GM21447 (cell line): ENCODE data around the gene GPSM1.
"Not testable (repeated sequence)": the region's sequence is repeated elsewhere in the genome, so short reads cannot be mapped to it uniquely, and the experiment has no call there.

Source experiments
- ATAC-seq: cut with Tn5 transposase; IDR thresholded peaks from one replicate; pipeline ENCODE4 v1.9.1; 2021; ENCODE audit not compliant: unreplicated experiment

GPSM1 gene

DNA sequence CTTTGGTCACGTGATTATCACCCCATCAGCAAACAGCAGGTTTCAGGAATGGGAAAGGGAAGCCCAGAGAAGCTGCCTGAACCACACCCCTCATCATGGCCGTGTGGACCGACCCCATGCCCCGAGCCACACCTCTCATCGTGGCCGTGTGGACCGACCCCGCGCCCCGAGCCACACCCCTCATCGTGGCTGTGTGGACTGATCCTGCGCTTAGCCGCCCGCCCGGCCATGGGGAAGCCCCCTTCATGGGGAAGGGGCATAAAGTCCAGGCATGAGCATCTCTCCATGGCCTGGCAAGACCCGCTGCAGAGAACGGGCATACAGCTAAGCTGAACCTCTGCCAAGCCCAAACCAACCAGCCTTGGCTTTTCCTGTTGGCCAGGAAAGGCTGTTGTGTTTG lies 66.2 kb downstream of the GPSM1 start:
- no peak for ATAC-seq

DNA sequence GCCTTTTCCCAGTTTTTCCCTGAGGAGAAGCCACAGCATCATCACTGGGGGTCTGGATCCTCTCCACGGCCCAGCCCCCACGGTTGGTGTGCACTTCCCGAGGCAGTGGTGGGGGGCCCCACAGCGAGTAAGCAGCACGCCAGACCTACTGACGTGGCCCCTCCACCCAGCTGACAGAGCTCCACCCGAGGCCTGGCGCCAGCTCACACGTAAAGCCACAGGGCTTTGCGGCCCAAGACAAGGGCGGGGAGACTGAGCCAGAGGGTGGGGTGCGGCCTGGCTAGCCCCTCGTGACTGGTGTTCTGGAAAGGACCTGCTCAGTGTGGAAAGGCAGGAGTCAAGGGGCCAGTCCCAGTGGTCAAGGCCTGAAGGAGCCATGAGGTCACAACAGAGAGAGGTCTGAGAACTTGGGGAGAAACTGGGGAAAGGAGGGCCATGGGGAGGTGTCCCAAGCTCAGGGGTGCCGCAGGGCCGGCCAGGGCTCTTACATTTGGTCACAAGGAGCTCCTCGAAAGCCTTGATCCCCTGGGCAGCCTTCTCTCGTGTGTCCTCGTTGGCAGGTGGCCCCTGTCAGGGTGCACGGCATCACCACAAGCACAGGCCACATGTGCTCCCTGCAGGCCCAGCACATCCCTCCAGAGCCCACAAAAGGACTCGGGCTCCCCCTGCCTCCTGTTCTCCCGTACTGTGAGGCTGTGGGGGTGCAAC lies 67.1 kb downstream of the GPSM1 start:
- ATAC-seq: no peak

DNA sequence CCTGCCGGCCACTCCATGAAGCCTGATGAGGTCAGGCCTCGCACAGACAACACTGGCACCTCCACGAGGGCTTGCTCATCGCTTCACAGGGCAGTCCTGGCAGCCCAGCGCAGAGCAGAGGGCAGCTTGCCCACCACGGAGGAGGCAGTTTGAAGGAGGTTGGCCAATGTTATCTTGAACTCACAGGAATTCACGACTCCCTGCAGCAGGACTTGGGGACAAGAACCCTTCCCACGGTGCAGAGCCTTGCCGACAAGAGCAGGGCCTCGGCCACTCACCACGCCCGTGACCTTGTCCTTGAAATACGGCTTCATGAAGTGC lies 67.6 kb downstream of the GPSM1 start:
- no peak for ATAC-seq

DNA sequence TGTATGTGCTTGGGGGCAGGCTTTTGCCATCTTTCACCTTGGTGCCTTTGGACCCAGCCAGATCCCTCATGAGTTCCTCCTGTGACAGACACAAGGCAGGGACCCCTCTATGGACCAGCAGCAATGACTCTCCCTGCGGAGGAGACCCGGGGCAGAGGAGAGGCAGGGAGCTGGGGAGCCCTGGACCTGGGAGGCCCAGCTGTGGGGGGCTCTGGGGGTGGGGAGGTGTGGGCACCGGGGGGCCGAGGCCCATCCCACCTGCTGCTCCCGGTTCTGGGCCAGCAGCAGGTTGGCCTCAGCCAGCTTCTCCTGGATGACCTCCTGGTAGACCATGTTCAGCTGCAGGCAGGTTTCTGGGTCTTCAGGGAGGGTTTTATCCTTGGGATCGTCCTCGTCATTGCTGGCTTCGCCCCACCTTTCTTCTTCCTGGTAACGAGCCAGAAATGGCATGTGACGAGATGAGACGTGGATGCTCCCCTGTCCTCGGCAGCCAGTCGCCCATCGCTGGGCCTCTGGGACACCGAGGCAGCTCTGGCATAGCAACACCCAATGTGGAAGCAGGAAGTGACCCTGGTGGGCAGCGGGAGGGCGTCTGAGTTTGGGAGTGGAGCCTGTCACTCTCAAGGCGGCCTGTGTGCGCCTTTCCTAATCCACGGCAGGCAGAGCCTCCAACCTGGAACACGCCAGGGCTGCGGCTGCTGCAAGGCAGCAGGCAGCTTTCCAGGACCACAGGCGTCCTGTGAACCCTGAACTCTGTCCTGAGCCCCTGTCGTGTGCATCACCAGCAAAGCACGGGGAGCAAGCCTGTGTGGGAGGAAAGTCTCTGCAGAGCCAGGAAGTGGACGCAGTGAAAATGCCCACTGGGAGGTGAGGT lies 68.2 kb downstream of the GPSM1 start:
- ATAC-seq: no peak

DNA sequence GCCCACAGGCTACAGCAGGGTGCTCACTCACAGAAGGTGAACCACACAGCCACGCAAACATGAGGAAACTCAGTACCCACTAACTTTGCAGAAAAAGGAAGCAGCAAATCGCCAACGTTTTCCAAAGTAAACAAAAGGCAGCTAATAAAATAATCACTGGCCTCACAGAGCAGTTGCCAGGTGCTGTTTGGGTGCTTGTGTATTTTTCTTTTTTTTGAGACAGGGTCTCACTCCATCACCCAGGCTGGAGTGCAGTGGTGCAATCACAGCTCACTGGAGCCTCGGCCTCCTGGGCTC lies 68.8 kb downstream of the GPSM1 start:
- ATAC-seq: no peak

DNA sequence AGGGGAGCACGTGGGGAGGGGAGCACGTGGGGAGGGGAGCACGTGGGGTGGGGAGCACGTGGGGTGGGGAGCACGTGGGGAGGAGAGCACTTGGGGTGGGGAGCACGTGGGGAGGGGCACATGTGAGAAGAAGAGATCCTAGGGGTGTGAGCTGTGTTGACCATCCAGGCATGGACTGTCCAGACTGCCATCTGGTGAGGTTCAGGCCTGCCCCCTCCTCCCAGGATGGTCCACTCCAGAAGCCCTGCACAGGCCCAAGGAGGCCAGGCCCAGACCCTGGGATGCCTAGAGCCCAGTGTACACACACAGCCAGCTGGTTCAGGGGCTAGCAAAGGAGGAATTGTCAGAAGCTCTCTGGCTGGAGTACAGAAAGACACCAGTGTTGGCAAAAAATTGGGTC lies 70.3 kb downstream of the GPSM1 start:
- ATAC-seq: no peak

DNA sequence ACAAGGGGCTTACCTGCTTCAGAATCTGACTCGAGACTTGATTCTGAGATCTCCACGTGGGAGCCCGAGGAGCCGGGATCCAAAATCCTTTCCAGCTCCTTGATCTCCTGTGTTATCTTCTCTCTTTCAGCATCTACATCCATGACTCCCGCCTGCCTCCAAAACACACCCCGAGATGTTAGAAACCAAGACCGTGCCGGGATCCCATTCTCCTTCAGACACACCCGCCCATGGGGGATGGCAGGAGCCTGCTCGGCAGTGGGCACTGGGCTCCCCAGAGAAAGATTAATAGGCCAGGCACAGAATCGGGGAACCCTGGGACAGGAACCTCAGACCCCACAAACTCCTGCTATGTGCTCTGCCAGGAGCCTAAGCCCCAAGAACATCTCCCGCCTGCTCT lies 70.9 kb downstream of the GPSM1 start:
- ATAC-seq: no peak

DNA sequence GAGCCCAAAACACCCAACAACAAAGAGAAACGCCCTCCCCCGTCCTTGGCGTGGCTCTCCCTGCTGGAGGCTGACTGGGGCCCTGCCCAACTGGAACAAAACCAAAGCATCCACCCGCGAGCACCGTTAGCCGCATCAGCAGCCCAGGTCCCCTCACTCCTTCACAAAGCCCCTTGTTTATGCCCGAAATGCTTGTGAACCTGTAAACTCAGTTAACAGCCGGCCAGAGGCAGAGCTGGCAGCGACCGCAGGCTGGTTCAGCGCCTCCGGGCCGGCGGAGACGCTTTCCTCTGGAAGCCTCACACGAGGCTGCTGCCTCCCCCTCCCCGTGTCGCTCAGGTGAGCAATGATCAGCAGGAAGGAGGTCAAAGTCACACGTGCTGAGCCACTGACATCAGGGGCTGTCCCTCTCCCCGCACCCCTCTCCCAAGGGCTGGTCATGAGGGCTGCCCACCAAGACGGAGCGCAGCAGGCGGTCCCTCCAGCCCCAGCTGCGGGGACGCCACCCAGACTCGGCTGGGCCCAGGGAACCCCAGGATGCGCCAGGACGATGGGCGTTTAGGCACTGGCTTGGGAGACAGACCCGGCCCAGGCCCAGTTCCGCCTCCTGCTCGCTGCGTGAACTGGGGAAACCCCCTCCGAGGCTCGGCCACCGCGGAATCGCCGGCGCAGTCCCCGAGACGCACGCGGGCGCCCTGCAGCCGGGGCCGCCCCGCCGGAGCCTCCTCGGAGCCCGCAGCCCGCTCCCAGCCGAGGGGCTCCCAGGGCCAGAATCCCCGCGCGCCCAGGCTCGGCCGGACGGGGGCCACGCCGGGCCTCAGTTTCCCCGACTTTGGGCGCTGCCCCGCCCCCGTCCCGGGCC lies 72.1 kb downstream of the GPSM1 start:
- peak; percentile 27 for ATAC-seq

DNA sequence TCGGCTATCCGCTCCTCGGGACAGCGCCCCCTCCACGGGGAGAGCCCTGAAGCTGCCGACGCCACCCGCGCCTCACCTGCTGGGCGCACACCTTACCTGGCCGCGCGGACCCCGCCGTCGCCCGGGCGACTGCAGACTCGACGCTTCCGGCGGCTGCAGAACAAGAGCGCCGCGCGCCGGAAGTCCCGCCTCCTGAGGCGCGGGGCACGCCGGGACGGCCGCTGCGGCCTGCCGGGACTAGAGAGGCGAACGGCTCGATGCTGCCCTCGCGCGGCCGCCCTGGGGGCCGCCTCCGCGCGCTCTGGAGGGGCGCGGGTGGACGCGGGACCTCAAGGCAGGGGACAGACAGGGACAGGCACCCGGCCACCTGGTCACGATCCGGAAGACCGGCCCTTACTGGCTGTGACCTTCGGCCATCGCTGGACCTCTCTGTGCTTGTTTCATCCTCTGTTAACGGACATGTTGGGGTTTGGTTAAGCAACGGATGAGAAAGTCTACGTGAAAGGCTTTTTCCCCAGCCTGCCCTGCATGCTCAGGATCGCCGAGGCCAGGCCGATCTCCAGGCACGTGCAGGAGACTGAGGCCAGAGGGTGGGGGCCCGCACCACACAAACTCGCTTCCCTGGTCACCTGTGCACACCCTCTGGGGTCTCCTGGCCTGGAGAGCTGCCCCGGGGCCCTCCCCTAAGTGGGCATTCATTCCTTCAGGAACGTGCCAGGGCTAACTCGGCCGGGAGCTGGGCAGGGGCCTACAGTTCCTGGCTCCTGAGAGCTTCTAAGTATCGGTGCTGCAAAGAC lies 72.9 kb downstream of the GPSM1 start, which contains the start of gene SNAPC4:
SNAPC4 (minus strand) TSS at position 133 of the 797 bp plus-strand sequence. CDS start 1,742 bp downstream, outside the sequence.
- peak; percentile 57 for ATAC-seq

DNA sequence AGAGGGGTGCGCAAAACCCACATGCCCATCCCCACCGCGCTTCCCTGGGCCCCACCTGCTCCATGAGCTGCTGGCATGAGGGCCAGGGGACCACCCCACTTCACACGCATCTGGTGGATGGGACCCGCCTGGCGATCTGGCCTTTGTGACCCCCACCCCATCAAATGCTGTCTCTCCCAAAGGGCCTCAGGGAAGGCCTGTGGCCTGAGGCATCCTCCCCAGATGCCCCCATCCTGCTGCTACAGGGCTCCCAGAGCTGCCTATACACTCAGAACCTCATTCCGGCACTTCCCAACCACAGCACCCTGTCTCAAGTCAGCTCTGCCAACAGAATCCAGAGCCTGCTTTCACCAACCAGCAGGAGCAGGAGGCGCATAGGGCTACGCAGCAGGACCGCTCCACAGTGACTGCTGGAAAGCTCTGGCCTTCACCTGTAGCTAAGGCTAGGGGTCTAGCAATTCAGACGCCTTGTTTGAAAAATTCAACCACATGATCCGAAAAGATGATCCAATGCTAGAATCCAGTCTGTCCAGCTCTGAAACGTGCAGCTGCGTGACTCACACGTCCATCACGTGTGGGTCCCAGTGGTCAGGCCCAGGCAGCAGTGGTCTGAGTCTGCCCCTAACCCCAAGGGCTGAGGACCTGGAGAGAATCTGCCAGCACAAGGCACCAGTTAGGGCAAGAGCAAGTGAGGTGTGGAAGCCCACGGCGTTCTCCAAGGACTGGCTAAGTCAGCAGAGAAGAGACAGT lies 74.0 kb downstream of the GPSM1 start:
- ATAC-seq: no peak

DNA sequence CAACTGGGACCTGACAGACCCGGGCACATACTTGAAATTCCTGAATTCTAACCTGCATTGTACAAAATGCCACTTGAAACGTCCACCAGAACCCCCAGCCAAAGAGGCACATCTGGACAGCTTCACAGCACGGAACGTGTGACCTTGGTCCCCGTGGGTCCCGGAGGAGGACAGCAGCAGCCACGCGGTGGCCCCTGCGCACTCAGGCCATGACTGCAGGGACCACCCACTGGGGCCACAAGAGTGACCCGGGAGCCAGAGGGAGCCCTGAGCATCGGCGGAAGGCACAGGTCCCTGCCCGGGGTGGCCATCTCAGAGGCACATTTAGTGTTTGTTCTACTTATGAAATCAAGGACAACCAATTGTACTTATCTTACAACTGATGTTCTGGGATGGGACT lies 74.7 kb downstream of the GPSM1 start:
- no peak for ATAC-seq

DNA sequence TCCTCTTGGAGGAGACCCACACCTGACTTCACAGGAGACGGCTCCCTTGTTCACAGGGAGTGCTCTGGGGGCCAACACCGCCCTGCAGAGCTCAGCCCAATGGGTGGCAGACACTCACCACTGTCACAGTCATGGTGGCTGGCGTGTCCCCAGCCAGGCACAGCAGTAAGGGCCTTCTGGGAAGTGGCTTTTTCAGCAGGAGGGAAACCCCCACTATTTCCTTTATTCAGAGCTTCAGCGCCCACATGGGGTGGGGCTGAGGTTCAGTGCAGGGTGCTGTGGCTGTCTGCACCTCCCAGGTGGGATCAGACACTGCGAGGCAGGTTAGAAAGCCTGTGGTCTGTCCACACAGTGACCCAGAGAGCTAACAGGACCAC lies 76.2 kb downstream of the GPSM1 start:
- ATAC-seq: no peak

DNA sequence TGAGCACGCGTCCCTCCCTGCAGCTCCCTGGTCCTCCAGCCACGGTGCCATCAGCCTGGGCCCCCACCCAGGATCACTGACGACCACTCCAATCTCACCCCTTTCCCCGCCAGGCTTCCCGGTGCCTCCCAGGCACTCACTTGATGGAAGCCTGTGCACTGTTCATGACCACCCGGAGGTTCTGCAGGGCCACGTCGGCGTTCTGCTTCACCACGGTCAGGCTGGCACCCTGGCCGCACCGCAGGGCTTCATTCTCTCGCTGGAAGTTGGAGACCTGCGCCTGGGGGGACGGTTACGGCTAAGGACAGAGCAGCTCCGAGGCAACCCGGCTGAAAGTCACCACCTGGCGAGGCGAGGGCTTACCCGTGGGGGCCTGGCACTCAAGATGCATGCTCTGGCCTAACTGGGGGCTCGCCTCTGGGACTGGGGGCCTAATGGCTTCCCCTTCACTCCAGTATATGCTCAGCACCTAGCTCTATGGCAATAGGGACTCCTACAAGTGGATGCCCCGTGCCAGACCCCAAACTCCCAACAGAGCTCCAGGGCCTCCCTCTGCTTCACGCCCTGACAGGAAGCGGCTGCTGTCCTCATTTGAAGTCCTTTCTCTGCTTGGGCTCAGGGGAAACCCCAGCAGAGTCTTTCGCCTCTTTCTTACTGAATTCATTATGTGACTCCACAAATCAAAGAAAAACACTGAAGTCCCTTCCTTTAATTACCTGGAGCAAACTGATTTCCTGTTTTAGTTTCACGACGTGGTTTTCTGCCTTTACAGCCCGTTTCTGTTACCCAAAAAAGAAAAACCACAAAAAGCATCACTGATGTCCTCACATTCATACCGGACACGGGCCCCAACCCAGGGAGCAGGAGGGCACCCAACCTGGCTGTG lies 76.8 kb downstream of the GPSM1 start:
- ATAC-seq: no peak

DNA sequence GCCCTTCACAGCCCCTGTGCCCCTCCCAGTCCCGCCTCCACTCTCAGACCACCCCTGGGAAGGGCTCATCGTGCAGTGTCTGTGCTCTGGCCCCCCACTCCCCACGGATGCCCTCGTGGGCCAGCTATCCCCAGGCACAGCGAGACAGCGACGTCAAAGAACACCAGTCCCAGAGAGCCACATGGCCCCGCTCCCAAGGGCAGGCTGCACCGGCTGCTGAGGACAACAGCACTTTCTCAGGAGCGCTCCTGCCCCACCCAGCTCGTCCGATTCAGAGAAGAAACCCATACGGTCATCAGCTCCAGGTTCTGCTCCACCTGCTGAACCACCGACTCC lies 77.4 kb downstream of the GPSM1 start:
- ATAC-seq: no peak

DNA sequence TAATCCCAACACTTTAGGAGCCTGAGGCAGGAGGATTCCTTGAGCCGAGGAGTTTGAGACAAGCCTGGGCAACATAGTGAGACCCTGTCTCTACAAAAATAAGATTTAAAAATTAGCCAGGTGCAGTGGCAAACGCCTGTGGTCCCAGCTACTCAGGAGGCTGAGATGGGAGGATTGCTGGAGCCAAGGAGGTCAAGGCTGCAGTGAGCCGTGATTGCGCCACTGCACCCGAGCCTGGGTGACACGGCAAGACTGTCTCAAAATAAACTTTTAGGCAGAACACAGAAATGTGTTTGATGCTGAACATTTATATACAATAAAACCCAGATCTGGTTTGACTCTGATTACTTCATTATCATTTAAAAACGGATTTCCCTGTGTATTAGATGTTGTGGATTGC lies 78.1 kb downstream of the GPSM1 start:
- no peak for ATAC-seq

DNA sequence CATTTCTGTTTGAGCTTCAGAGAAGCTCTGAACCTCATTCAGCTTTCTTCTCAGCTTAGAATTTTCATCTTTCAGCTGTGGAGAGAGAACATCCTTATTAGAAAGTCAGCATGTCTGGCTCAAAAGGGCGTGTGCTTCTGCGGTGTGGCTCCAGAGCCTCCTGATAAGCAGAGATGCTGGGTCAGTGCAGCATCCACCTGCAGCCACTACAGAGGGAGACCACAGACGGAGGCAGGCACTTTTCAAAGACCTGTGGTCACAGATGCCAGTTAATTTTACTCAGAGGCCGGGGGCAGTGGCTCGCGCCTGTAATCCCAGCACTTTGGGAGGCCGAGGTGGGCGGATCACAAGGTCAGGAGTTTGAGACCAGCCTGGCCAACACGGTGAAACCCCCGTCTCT lies 78.6 kb downstream of the GPSM1 start:
- not testable (repeated sequence) for ATAC-seq

DNA sequence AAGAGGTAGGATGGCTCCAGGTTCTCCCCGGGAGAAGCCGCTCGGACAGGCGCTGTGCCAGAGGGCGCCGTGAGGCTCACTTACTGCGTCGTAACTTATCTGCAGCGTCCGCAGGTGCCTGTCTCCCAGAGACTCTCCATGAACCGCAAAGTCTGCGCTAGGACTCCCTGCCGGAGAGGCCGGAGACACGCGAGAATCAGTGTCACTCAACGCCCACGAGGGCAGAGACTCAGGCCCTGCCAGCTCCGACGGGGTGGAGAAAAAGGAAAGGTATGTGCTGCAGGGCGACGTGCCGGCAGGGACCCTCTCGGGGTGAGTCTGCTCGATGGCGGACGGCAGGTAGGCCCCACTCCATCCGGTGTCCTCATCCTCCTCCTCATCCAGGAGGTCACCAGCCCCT lies 79.7 kb downstream of the GPSM1 start:
- not testable (repeated sequence) for ATAC-seq

DNA sequence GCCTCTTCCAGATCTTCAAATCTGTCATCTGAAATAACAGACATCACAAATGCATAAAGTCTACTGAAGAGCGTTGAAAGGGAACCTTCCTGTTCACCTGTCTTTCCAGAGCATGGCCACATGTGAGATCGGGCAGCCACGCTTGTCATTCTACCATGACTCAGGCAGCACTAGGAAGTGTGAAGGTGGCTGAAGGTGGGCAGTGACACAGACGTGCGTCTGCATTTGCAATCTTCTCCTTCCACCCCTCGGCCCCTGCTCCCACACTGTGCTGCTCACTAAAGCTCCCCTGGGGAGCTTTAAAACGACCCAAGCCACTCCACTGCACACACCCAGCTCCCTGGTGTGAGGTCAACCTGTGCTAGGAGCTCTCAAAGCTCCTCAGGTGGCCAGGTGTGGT lies 80.6 kb downstream of the GPSM1 start:
- no peak for ATAC-seq
